HEK293 (cell line): ENCODE data around the gene AASDH.

Experiments used
- GLIS1 ChIP-seq: fragments of 450-650 bp; formaldehyde crosslinking; IDR thresholded peaks from 2 replicates; pipeline ENCODE4 v1.5.1; 2016; ENCODE audit warnings: missing biosample characterization, missing genetic modification characterization
- HIC1 ChIP-seq: fragments of 450-650 bp; formaldehyde crosslinking; IDR thresholded peaks from 2 replicates; pipeline ENCODE4 v1.5.1; 2016; ENCODE audit warnings: missing biosample characterization, missing genetic modification characterization
- KLF7 ChIP-seq: fragments of 450-650 bp; formaldehyde crosslinking; IDR thresholded peaks from 2 replicates; pipeline ENCODE4 v1.5.1; 2016; ENCODE audit warnings: missing biosample characterization, missing genetic modification characterization, borderline replicate concordance
- KLF9 ChIP-seq: fragments of 450-650 bp; formaldehyde crosslinking; IDR thresholded peaks from 2 replicates; pipeline ENCODE4 v1.5.1; 2016; ENCODE audit warnings: missing biosample characterization, missing genetic modification characterization, low read depth
- PATZ1 ChIP-seq: fragments of 450-650 bp; formaldehyde crosslinking; IDR thresholded peaks from 2 replicates; pipeline ENCODE4 v1.5.1; 2016; ENCODE audit warnings: missing biosample characterization, missing genetic modification characterization
- PRDM2 ChIP-seq: fragments of 450-650 bp; formaldehyde crosslinking; IDR thresholded peaks from 2 replicates; pipeline ENCODE4 v1.5.1; 2016; ENCODE audit warnings: missing biosample characterization, missing genetic modification characterization, borderline replicate concordance
- REPIN1 ChIP-seq: fragments of 450-650 bp; formaldehyde crosslinking; IDR thresholded peaks from 2 replicates; pipeline ENCODE4 v1.5.1; 2017; ENCODE audit warnings: missing biosample characterization, missing genetic modification characterization, low read depth
- ZBTB20 ChIP-seq: fragments of 450-650 bp; formaldehyde crosslinking; IDR thresholded peaks from 2 replicates; pipeline ENCODE4 v1.5.1; 2016; ENCODE audit warnings: missing biosample characterization, missing genetic modification characterization
- ZBTB8A ChIP-seq: fragments of 450-650 bp; formaldehyde crosslinking; IDR thresholded peaks from 2 replicates; pipeline ENCODE4 v1.5.1; 2016; ENCODE audit warnings: missing biosample characterization, missing genetic modification characterization
- ZIC2 ChIP-seq: fragments of 450-650 bp; formaldehyde crosslinking; IDR thresholded peaks from 2 replicates; pipeline ENCODE4 v1.5.1; 2016; ENCODE audit warnings: missing biosample characterization, missing genetic modification characterization
- ZNF114 ChIP-seq: fragments of 450-650 bp; formaldehyde crosslinking; IDR thresholded peaks from 2 replicates; pipeline ENCODE4 v1.5.0; 2017; ENCODE audit warnings: missing biosample characterization, missing genetic modification characterization
- ZNF157 ChIP-seq: fragments of 450-650 bp; formaldehyde crosslinking; IDR thresholded peaks from 2 replicates; pipeline ENCODE4 v1.5.1; 2016; ENCODE audit warnings: missing biosample characterization, missing genetic modification characterization
- ZNF174 ChIP-seq: fragments of 450-650 bp; formaldehyde crosslinking; IDR thresholded peaks from 2 replicates; pipeline ENCODE4 v1.5.0; 2017; ENCODE audit warnings: missing biosample characterization, mild to moderate bottlenecking, missing genetic modification characterization
- ZNF211 ChIP-seq: fragments of 450-650 bp; formaldehyde crosslinking; IDR thresholded peaks from 2 replicates; pipeline ENCODE4 v1.5.1; 2016; ENCODE audit warnings: low read depth, missing biosample characterization, missing genetic modification characterization
- ZNF274 ChIP-seq, 2 experiments: fragments of 200-500 bp in 1 of 2; fragments of 450-650 bp in 1 of 2; sonication (Bioruptor generic) in 1 of 2; formaldehyde crosslinking in 1 of 2; IDR thresholded peaks; 2 replicates each; pipeline versions ENCODE4 v1.5.1 to v1.6.1; 2014 to 2016; ENCODE audit warnings: borderline replicate concordance in 1 of 2, inconsistent platforms in 1 of 2, low read length in 1 of 2, missing biosample characterization in 1 of 2, missing genetic modification characterization in 1 of 2
- ZNF311 ChIP-seq: fragments of 450-650 bp; formaldehyde crosslinking; IDR thresholded peaks from 2 replicates; pipeline ENCODE4 v1.5.1; 2017; ENCODE audit warnings: missing biosample characterization, missing genetic modification characterization, borderline replicate concordance
- ZNF324 ChIP-seq: fragments of 450-650 bp; formaldehyde crosslinking; IDR thresholded peaks from 2 replicates; pipeline ENCODE4 v1.5.1; 2016; ENCODE audit warnings: missing biosample characterization, missing genetic modification characterization
- ZNF350 ChIP-seq: fragments of 450-650 bp; formaldehyde crosslinking; IDR thresholded peaks from 2 replicates; pipeline ENCODE4 v1.5.0; 2017; ENCODE audit warnings: missing biosample characterization, mild to moderate bottlenecking, missing genetic modification characterization
- ZNF37A ChIP-seq: fragments of 450-650 bp; IDR thresholded peaks from 2 replicates; pipeline ENCODE4 v1.5.1; 2018; ENCODE audit warnings: missing biosample characterization, missing genetic modification characterization
- ZNF510 ChIP-seq: fragments of 450-650 bp; formaldehyde crosslinking; IDR thresholded peaks from 2 replicates; pipeline ENCODE4 v1.5.1; 2018; ENCODE audit warnings: mild to moderate bottlenecking, missing genetic modification characterization, missing biosample characterization; ENCODE audit not compliant: insufficient replicate concordance
- ZNF530 ChIP-seq: fragments of 450-650 bp; formaldehyde crosslinking; IDR thresholded peaks from 2 replicates; pipeline ENCODE4 v1.5.1; 2016; ENCODE audit warnings: low read depth, missing biosample characterization, missing genetic modification characterization
- ZNF548 ChIP-seq: fragments of 450-650 bp; formaldehyde crosslinking; IDR thresholded peaks from 2 replicates; pipeline ENCODE4 v1.5.1; 2016; ENCODE audit warnings: missing biosample characterization, missing genetic modification characterization
- ZNF558 ChIP-seq: fragments of 450-650 bp; formaldehyde crosslinking; IDR thresholded peaks from 2 replicates; pipeline ENCODE4 v1.5.1; 2016; ENCODE audit warnings: missing biosample characterization, missing genetic modification characterization
- ZNF560 ChIP-seq: fragments of 450-650 bp; formaldehyde crosslinking; IDR thresholded peaks from 2 replicates; pipeline ENCODE4 v1.5.1; 2017; ENCODE audit warnings: missing biosample characterization, missing genetic modification characterization, borderline replicate concordance
- ZNF639 ChIP-seq: fragments of 450-650 bp; formaldehyde crosslinking; IDR thresholded peaks from 2 replicates; pipeline ENCODE4 v1.5.1; 2016; ENCODE audit warnings: missing biosample characterization, missing genetic modification characterization
- ZNF660 ChIP-seq: fragments of 450-650 bp; IDR thresholded peaks from 2 replicates; pipeline ENCODE4 v1.5.1; 2018; ENCODE audit warnings: missing biosample characterization, mild to moderate bottlenecking, missing genetic modification characterization
- ZNF76 ChIP-seq: fragments of 450-650 bp; formaldehyde crosslinking; IDR thresholded peaks from 2 replicates; pipeline ENCODE4; 2016; ENCODE audit warnings: low read depth, missing biosample characterization, missing genetic modification characterization, borderline replicate concordance
- ZNF791 ChIP-seq: fragments of 450-650 bp; formaldehyde crosslinking; IDR thresholded peaks from 2 replicates; pipeline ENCODE4 v1.5.1; 2016; ENCODE audit warnings: missing biosample characterization, missing genetic modification characterization
- ZXDB ChIP-seq: fragments of 450-650 bp; formaldehyde crosslinking; IDR thresholded peaks from 2 replicates; pipeline ENCODE4 v1.5.1; 2016; ENCODE audit warnings: missing biosample characterization, missing genetic modification characterization

AASDH gene

GRCh38 chr4:56435140-56435926 is 48.0 kb upstream of the AASDH start, which contains the start of gene PPAT (continued):
- TF ChIP-seq PATZ1 (tag by site-specific recombination), result peak; percentile 66; the same call in 1 of the 2 replicates
- no peak for TF ChIP-seq ZNF660
- TF ChIP-seq REPIN1 (tag by site-specific recombination), result no peak
- TF ChIP-seq PRDM2 (tag by site-specific recombination), result no peak
- no peak for TF ChIP-seq ZNF311 (tag by site-specific recombination)
- TF ChIP-seq ZNF324 (tag by site-specific recombination), result no peak
- peak; percentile 69; the same call in 1 of the 2 replicates for TF ChIP-seq HIC1
- TF ChIP-seq ZNF174 (tag by site-specific recombination), result no peak
- no peak for TF ChIP-seq ZNF558 (tag by site-specific recombination)
- TF ChIP-seq GLIS1, result 0 out of 2 replicates have a peak, but pooled peaks have one; percentile 14
- no peak for TF ChIP-seq ZNF157 (tag by site-specific recombination)
- TF ChIP-seq ZXDB (tag by site-specific recombination), result peak; percentile 36; the same call in 1 of the 2 replicates
- no peak for TF ChIP-seq ZNF211 (tag by site-specific recombination)
- no peak for TF ChIP-seq KLF7 (tag by site-specific recombination)
- no peak for TF ChIP-seq ZNF274 (IDR thresholded peaks at IDR 0.05; ENCODE audit: low read length)
- no peak for TF ChIP-seq ZNF274 (tag by site-specific recombination; IDR thresholded peaks at IDR 0.05; ENCODE audit: borderline replicate concordance)
- TF ChIP-seq ZNF791 (tag by site-specific recombination), result no peak
- TF ChIP-seq ZIC2 (tag by site-specific recombination), result peak; percentile 51
- no peak for TF ChIP-seq ZNF37A
- no peak for TF ChIP-seq ZNF560 (tag by site-specific recombination)
- TF ChIP-seq ZNF639 (tag by site-specific recombination), result no peak
- TF ChIP-seq ZNF530 (tag by site-specific recombination), result no peak
- TF ChIP-seq ZNF114 (tag by site-specific recombination), result no peak
- TF ChIP-seq ZNF350 (tag by site-specific recombination), result no peak
- peak; percentile 41 for TF ChIP-seq ZBTB8A (tag by site-specific recombination)
- TF ChIP-seq KLF9, result peak; percentile 73
- no peak for TF ChIP-seq ZNF548 (tag by site-specific recombination)
- no peak for TF ChIP-seq ZNF76 (tag by site-specific recombination)
- peak; percentile 100 for TF ChIP-seq ZBTB20 (tag by site-specific recombination)
- TF ChIP-seq ZNF510 (tag by site-specific recombination), result no peak
